ENCODE results near the gene FBH1.

Gene FBH1

GRCh38 chr10:5971886-5972285 lies 81.8 kb downstream of the FBH1 start:
- no peaks in the 10 kb centered on the region for H3K9me2 ChIP-seq (replicated peaks; ENCODE audit: control insufficient read depth, low read length)
- H3K27ac ChIP-seq (ENCODE audit: low read depth, low read length) = no peak overlapping the region
- TF ChIP-seq EZH2phosphoT487 (IDR thresholded peaks at IDR 0.05; ENCODE audit: borderline replicate concordance, low read length) (no peak), CTCF (IDR thresholded peaks at IDR 0.05; ENCODE audit: low read depth, low read length, poor library complexity, severe bottlenecking) (no peak)
- H3K79me2 ChIP-seq (ENCODE audit: control insufficient read depth, low read length) = no peaks in the 10 kb centered on the region
- 0 out of 2 replicates have a peak, but pooled peaks cover 2% of the 10 kb centered on the region for H3F3A ChIP-seq (ENCODE audit: control insufficient read depth, insufficient read depth)
- H3K4me3 ChIP-seq (ENCODE audit: low read length) = no peak overlapping the region
- H3K36me3 ChIP-seq (ENCODE audit: control insufficient read depth, low read length) = no peaks in the 10 kb centered on the region
- H3K4me2 ChIP-seq (ENCODE audit: low read length) = no peak overlapping the region
- H4K20me1 ChIP-seq (ENCODE audit: control insufficient read depth, insufficient read depth, low read depth, low read length) = no peaks in the 10 kb centered on the region
- peaks cover 41% of the 10 kb centered on the region for H3K27me3 ChIP-seq (ENCODE audit: control insufficient read depth, low read length)
- no peaks in the 10 kb centered on the region for H3K9me3 ChIP-seq (ENCODE audit: control insufficient read depth, insufficient read depth, low read length)
- peaks cover 10% of the 10 kb centered on the region for H3K4me1 ChIP-seq (ENCODE audit: control insufficient read depth, low read length)

DNA sequence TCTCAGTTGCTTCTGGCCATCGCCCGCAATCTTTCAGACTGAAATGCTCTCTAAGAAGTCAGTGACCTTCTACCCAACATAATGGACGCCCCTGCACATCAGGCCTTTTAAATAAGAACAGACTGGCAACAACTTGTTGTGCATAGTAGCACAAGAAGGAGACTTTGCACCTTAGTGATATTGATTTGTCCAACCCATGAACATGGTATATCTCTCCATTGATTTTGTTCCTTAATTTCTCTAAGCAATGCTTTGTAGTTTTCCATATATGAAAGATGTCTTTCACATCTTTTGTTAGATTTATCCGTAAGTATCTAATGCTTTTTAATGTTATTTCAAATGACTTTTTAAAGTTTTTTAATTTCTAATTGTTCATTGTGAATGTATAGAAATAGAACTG lies 83.0 kb downstream of the FBH1 start:
- Histone ChIP-seq H3K9me3 (ENCODE audit: control insufficient read depth, insufficient read depth, low read length) (no peaks in the 10 kb centered on the region), H3K79me2 (ENCODE audit: control insufficient read depth, low read length) (no peaks in the 10 kb centered on the region), H3F3A (ENCODE audit: control insufficient read depth, insufficient read depth) (0 out of 2 replicates have a peak, but pooled peaks cover 2% of the 10 kb centered on the region), H3K4me3 (ENCODE audit: low read length) (no peak overlapping the region), H3K4me2 (ENCODE audit: low read length) (no peak overlapping the region), H3K27me3 (ENCODE audit: control insufficient read depth, low read length) (peaks cover 53% of the 10 kb centered on the region), H3K36me3 (ENCODE audit: control insufficient read depth, low read length) (no peaks in the 10 kb centered on the region), H3K4me1 (ENCODE audit: control insufficient read depth, low read length) (peaks cover 17% of the 10 kb centered on the region), H3K9me2 (replicated peaks; ENCODE audit: control insufficient read depth, low read length) (no peaks in the 10 kb centered on the region), H3K27ac (ENCODE audit: low read depth, low read length) (no peak overlapping the region), H4K20me1 (ENCODE audit: control insufficient read depth, insufficient read depth, low read depth, low read length) (no peaks in the 10 kb centered on the region)
- no peak for TF ChIP-seq EZH2phosphoT487 (IDR thresholded peaks at IDR 0.05; ENCODE audit: borderline replicate concordance, low read length)
- TF ChIP-seq CTCF (IDR thresholded peaks at IDR 0.05; ENCODE audit: low read depth, low read length, poor library complexity, severe bottlenecking) = no peak

DNA sequence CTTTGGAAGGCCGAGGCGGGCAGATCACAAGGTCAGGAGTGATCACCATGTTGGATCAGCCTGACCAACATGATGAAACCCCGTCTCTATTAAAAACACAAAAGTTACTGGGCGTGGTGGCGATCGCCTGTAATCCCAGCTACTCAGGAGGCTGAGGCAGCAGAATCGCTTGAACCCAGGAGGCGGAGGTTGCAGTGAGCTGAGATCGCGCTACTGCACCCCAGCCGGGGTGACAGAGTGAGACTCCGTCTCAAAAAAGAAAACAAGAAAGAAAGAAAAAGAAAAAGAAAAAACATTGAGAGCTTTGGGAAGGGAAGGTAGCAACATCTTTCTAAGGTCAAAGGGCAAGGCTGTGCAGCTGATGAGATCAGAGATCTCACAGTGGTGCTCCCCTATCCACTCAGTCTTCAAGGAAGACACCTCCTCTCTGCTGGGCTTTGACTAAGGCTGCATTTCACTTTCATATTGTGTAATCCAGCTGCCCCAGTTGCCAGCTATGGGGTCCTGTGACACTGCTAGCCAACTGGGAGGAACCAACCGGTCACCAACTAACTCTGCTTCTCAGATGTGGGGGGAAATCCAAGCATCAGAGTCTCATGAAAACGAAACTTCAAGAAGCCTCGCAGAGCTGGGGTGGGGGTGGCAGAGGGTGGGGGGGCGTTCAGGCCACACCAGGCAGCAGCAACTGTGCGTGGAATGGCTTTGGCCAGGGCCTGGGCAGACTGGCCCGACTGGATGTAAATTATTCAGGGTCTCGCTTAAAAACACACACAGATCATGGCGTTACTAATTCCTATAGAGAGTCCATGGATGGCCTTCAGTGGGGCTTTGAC lies 85.8 kb downstream of the FBH1 start:
- Histone ChIP-seq H3K27ac (ENCODE audit: low read depth, low read length) (no peak overlapping the region), H3K9me3 (ENCODE audit: control insufficient read depth, insufficient read depth, low read length) (no peaks in the 10 kb centered on the region), H3K79me2 (ENCODE audit: control insufficient read depth, low read length) (no peaks in the 10 kb centered on the region), H3K27me3 (ENCODE audit: control insufficient read depth, low read length) (peaks cover 59% of the 10 kb centered on the region), H3K4me3 (ENCODE audit: low read length) (peak overlapping the region; percentile 81), H3K9me2 (replicated peaks; ENCODE audit: control insufficient read depth, low read length) (no peaks in the 10 kb centered on the region), H3K36me3 (ENCODE audit: control insufficient read depth, low read length) (no peaks in the 10 kb centered on the region), H3F3A (ENCODE audit: control insufficient read depth, insufficient read depth) (peaks cover 6% of the 10 kb centered on the region; the same call in 1 of the 2 replicates), H3K4me2 (ENCODE audit: low read length) (peak overlapping the region; percentile 94), H4K20me1 (ENCODE audit: control insufficient read depth, insufficient read depth, low read depth, low read length) (no peaks in the 10 kb centered on the region), H3K4me1 (ENCODE audit: control insufficient read depth, low read length) (peaks cover 19% of the 10 kb centered on the region)
- no peak; the same call in 1 of the 2 replicates for TF ChIP-seq EZH2phosphoT487 (IDR thresholded peaks at IDR 0.05; ENCODE audit: borderline replicate concordance, low read length)

Measured in DOHH2 (cell line).